H9 (cell line): ENCODE measurements around the gene CELA2A. TPM values are rescaled to one million over a fixed set of nuclear protein-coding genes. Genes with fewer than 3 reads are reported as not detected.

Experiments used
- DNase-seq: peaks from one replicate; pipeline ENCODE4 v3.0.0-alpha.2; 2017
- H2AFZ ChIP-seq: one replicate; pipeline ENCODE4 v1.6.1; 2013; ENCODE audit warnings: mild to moderate bottlenecking, low read length, control low read depth, moderate library complexity
- H2AK5ac ChIP-seq: 2 replicates; pipeline ENCODE4 v1.6.1; 2013; ENCODE audit warnings: low read length, control low read depth, mixed read lengths; ENCODE audit not compliant: insufficient read length
- H2BK120ac ChIP-seq: one replicate; pipeline ENCODE4 v1.6.1; 2013; ENCODE audit warnings: low read depth, mild to moderate bottlenecking, low read length, control low read depth, inconsistent platforms; ENCODE audit not compliant: poor library complexity, severe bottlenecking
- H2BK12ac ChIP-seq: 2 replicates; pipeline ENCODE4 v1.6.1; 2013; ENCODE audit warnings: low read length, control low read depth, mixed read lengths, low read depth; ENCODE audit not compliant: insufficient read length
- H2BK15ac ChIP-seq: 2 replicates; pipeline ENCODE4 v1.6.1; 2013; ENCODE audit warnings: low read depth, low read length, control low read depth
- H2BK20ac ChIP-seq: one replicate; pipeline ENCODE4 v1.6.1; 2013; ENCODE audit warnings: low read depth, mild to moderate bottlenecking, low read length, control low read depth, inconsistent platforms; ENCODE audit not compliant: poor library complexity, severe bottlenecking
- H2BK5ac ChIP-seq: 2 replicates; pipeline ENCODE4 v1.6.1; 2013; ENCODE audit warnings: low read length, control low read depth, mixed read lengths; ENCODE audit not compliant: insufficient read length
- H3K14ac ChIP-seq: 2 replicates; pipeline ENCODE4 v1.6.1; 2013; ENCODE audit warnings: low read length, control low read depth; ENCODE audit not compliant: insufficient read depth
- H3K18ac ChIP-seq: 2 replicates; pipeline ENCODE4 v1.6.1; 2013; ENCODE audit warnings: low read depth, mild to moderate bottlenecking, mixed read lengths, low read length, control low read depth; ENCODE audit not compliant: insufficient read length
- H3K23ac ChIP-seq: 2 replicates; pipeline ENCODE4 v1.6.1; 2013; ENCODE audit warnings: low read length, control low read depth, mixed read lengths, low read depth; ENCODE audit not compliant: insufficient read length
- H3K23me2 ChIP-seq: 2 replicates; pipeline ENCODE4 v1.6.1; 2013; ENCODE audit warnings: low read depth, mild to moderate bottlenecking, mixed read lengths, low read length, control low read depth; ENCODE audit not compliant: insufficient read length, poor library complexity, severe bottlenecking
- H3K27ac ChIP-seq: 2 replicates; pipeline ENCODE4 v1.5.1; 2013; ENCODE audit warnings: low read length, control low read depth, mixed read lengths, low read depth; ENCODE audit not compliant: insufficient read length
- H3K27me3 ChIP-seq: 2 replicates; pipeline ENCODE4 v1.6.1; 2013; ENCODE audit warnings: low read length, control low read depth, inconsistent platforms; ENCODE audit not compliant: insufficient read depth
- H3K4ac ChIP-seq: 2 replicates; pipeline ENCODE4 v1.6.1; 2013; ENCODE audit warnings: low read depth, mild to moderate bottlenecking, control low read depth, inconsistent platforms, low read length, moderate library complexity
- H3K4me1 ChIP-seq: 2 replicates; pipeline ENCODE4 v1.6.1; 2013; ENCODE audit warnings: low read length, control low read depth, inconsistent platforms; ENCODE audit not compliant: insufficient read depth
- H3K4me2 ChIP-seq: 2 replicates; pipeline ENCODE4 v1.6.1; 2013; ENCODE audit warnings: low read length, control low read depth, mixed read lengths; ENCODE audit not compliant: insufficient read length, insufficient read depth
- H3K56ac ChIP-seq: 2 replicates; pipeline ENCODE4 v1.6.1; 2013; ENCODE audit warnings: low read depth, mild to moderate bottlenecking, mixed read lengths, low read length, control low read depth; ENCODE audit not compliant: insufficient read length
- H3K79me1 ChIP-seq: 2 replicates; pipeline ENCODE4 v1.6.1; 2013; ENCODE audit warnings: low read depth, mild to moderate bottlenecking, moderate library complexity, low read length, control low read depth, inconsistent platforms; ENCODE audit not compliant: insufficient read depth, poor library complexity, severe bottlenecking
- H3K79me2 ChIP-seq: 2 replicates; pipeline ENCODE4 v1.6.1; 2013; ENCODE audit warnings: low read length, control low read depth, inconsistent platforms; ENCODE audit not compliant: insufficient read depth
- H3K9ac ChIP-seq: 2 replicates; pipeline ENCODE4 v1.6.1; 2013; ENCODE audit warnings: low read length, control low read depth, mixed read lengths; ENCODE audit not compliant: insufficient read length; ENCODE audit errors: extremely low read depth
- H3K9me3 ChIP-seq: one replicate; pipeline ENCODE4 v1.6.1; 2013; ENCODE audit warnings: low read depth, low read length, inconsistent platforms; ENCODE audit not compliant: control insufficient read depth
- H3T11ph ChIP-seq: one replicate; pipeline ENCODE4 v1.6.1; 2013; ENCODE audit warnings: mild to moderate bottlenecking, low read length, control low read depth, inconsistent platforms
- H4K20me1 ChIP-seq: one replicate; pipeline ENCODE4 v1.6.1; 2013; ENCODE audit not compliant: control insufficient read depth, insufficient read length, insufficient read depth
- H4K5ac ChIP-seq: 2 replicates; pipeline ENCODE4 v1.6.1; 2013; ENCODE audit warnings: low read depth, mild to moderate bottlenecking, mixed read lengths, low read length, control low read depth; ENCODE audit not compliant: insufficient read length
- H4K8ac ChIP-seq: replicated peaks from 2 replicates; pipeline ENCODE4 v1.6.1; 2013; ENCODE audit warnings: low read length, control low read depth, mixed read lengths, low read depth; ENCODE audit not compliant: insufficient read length
- H4K91ac ChIP-seq: 2 replicates; pipeline ENCODE4 v1.6.1; 2013; ENCODE audit warnings: low read depth, mild to moderate bottlenecking, moderate library complexity, mixed read lengths, low read length, control low read depth; ENCODE audit not compliant: insufficient read length
- H3K27ac Mint-ChIP-seq, 3 experiments: 2 replicates in 2 of 3; 3 replicates in 1 of 3; pipeline ENCODE4 v1.8.0; 2020 to 2021; ENCODE audit warnings: mixed read lengths in 3 of 3, mild to moderate bottlenecking in 1 of 3, moderate library complexity in 1 of 3
- H3K27me3 Mint-ChIP-seq: 2 replicates; pipeline ENCODE4 v1.8.0; 2021; ENCODE audit warnings: low read depth, mild to moderate bottlenecking, moderate library complexity, mixed read lengths
- H3K36me3 Mint-ChIP-seq, 3 experiments: 2 replicates in 2 of 3; 3 replicates in 1 of 3; pipeline ENCODE4 v1.8.0; 2020 to 2021; ENCODE audit warnings: low read depth in 3 of 3, mixed read lengths in 3 of 3; ENCODE audit not compliant: insufficient read depth in 1 of 3
- H3K4me1 Mint-ChIP-seq, 2 experiments: 2 replicates each; pipeline ENCODE4 v1.8.0; 2020; ENCODE audit warnings: mixed read lengths in 2 of 2
- H3K4me3 Mint-ChIP-seq, 2 experiments: 2 replicates in 1 of 2; 3 replicates in 1 of 2; pipeline ENCODE4 v1.8.0; 2020 to 2021; ENCODE audit warnings: mild to moderate bottlenecking in 2 of 2, mixed read lengths in 2 of 2, moderate library complexity in 1 of 2
- H3K9me3 Mint-ChIP-seq, 2 experiments: 2 replicates in 1 of 2; 3 replicates in 1 of 2; pipeline ENCODE4 v1.8.0; 2020; ENCODE audit warnings: mild to moderate bottlenecking in 2 of 2, mixed read lengths in 2 of 2, moderate library complexity in 1 of 2
- CTCF ChIP-seq: fragments of 200-600 bp; sonication (generic); conservative IDR thresholded peaks from 3 replicates; pipeline ENCODE4 v1.8.0; 2021; ENCODE audit warnings: antibody characterized with exemption, mild to moderate bottlenecking
- WGBS: extraction: QIAGEN DNeasy Blood & Tissue Kit; methylation state at CpG from one replicate; pipeline ENCODE4 v1.1.7; 2013; ENCODE audit warnings: missing lambda C conversion rate, low lambda C conversion rate, mixed read lengths; ENCODE audit not compliant: insufficient read length; ENCODE audit errors: extremely low coverage; 5-methylcytosine and 5-hydroxymethylcytosine counted together
- total RNA-seq: library from RNA; stranded (reverse); gene quantifications from 2 replicates; pipeline ENCODE4 v1.2.1, GENCODE V29; 2021

Gene CELA2A
- total RNA-seq, 1 experiment from 2014 or later, result not detected

- Mint-ChIP-seq H3K27ac (peak overlapping the region; percentile 26 to 81 (median 30); a peak in 4 of 7 replicates), H3K4me3 (no peak overlapping the region)
- no peak overlapping the region for H3T11ph ChIP-seq
These were observed 54.3 kb downstream of the CELA2A start for GRCh38 chr1:15510611-15511405.

More at GRCh38 chr1:15510611-15511405, 54.3 kb downstream of the CELA2A start:
- DNase-seq, result no peak
- no peak overlapping the region for H2BK12ac ChIP-seq
- Mint-ChIP-seq H3K4me1 (peaks cover 35 to 52% of the 10 kb centered on the region in 2 experiments), H3K9me3 (no peaks in the 10 kb centered on the region), H3K27me3 (no peaks in the 10 kb centered on the region), H3K36me3 (peaks cover 8 to 32% (median 9%) of the 10 kb centered on the region in 3 experiments; a peak in 6 of 7 replicates)
- no peak overlapping the region for H2BK20ac ChIP-seq
- no peak overlapping the region for H4K8ac ChIP-seq
- H3K4me2 ChIP-seq, result no peak overlapping the region
- no peak overlapping the region for H2BK5ac ChIP-seq
- WGBS, result no CpG with 5 or more reads among the region's 8 CpGs
- H3K56ac ChIP-seq, result no peak overlapping the region
- TF ChIP-seq CTCF, result no peak
- no peak overlapping the region for H3K9ac ChIP-seq
- no peaks in the 10 kb centered on the region for H3K23me2 ChIP-seq
- no peaks in the 10 kb centered on the region for H4K20me1 ChIP-seq
- H3K23ac ChIP-seq, result no peak overlapping the region
- no peak overlapping the region for H4K5ac ChIP-seq
- no peak overlapping the region for H2BK15ac ChIP-seq
- no peak overlapping the region for H3K18ac ChIP-seq
- no peaks in the 10 kb centered on the region for H3K9me3 ChIP-seq
- H2BK120ac ChIP-seq, result no peak overlapping the region
- H3K79me1 ChIP-seq, result no peaks in the 10 kb centered on the region
- peaks cover 11% of the 10 kb centered on the region; the same call in 1 of the 2 replicates for H3K4me1 ChIP-seq
- no peak overlapping the region for H3K27ac ChIP-seq
- no peak overlapping the region for H4K91ac ChIP-seq
- H3K79me2 ChIP-seq, result no peaks in the 10 kb centered on the region
- no peak overlapping the region for H2AK5ac ChIP-seq
- H3K4ac ChIP-seq, result no peak overlapping the region
- no peak overlapping the region for H3K14ac ChIP-seq
- H2AFZ ChIP-seq, result no peak overlapping the region
- H3K27me3 ChIP-seq, result no peaks in the 10 kb centered on the region
